Erythroblast (primary cell): Measurements from ENCODE around the gene TCAP.

Source experiments
- GATA1 ChIP-seq: IDR thresholded peaks from 2 replicates; pipeline ENCODE4 v1.6.1; 2011; ENCODE audit warnings: low read depth, mild to moderate bottlenecking, control low read depth, low read length, moderate library complexity
- POLR2A ChIP-seq: IDR thresholded peaks from 2 replicates; pipeline ENCODE4 v1.6.1; 2011; ENCODE audit warnings: mild to moderate bottlenecking, low read length

DNA sequence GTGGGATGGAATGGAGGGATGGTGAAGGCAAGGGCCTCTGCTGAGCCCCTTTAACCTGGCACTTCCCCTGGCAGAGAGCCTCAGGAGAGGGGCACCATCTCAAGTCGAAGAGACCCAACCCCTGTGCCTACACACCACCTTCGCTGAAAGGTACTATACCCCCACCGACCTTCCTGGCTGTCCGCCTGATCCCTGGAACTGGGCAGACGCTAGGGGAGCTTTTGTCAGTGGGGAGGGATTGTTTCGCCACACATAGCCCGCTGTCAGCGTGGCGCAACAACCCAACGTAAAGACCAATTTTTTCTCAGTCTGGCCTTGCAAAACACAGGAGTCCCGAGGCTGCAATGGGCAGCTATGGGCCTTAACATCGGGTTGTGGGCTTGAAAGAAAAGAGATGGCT lies 35.3 kb upstream of the TCAP start:
- TF ChIP-seq POLR2A, result no peak
- TF ChIP-seq GATA1, result no peak
